Esophagus squamous epithelium (tissue), 5 donors: ENCODE results near the gene HPCAL1. TPM values are rescaled to one million over a fixed set of nuclear protein-coding genes. Genes with fewer than 3 reads are reported as not detected.

Source experiments
- DNase-seq: peaks from one replicate; lab custom pipeline; 2025; lab: John Stamatoyannopoulos, UW
- H3K27ac ChIP-seq, 4 donors: fragments of 200-600 bp; sonication (generic); one replicate each; pipeline ENCODE4 v1.5.1; 2016 to 2019; ENCODE audit warnings: mild to moderate bottlenecking in 1 of 4
- H3K27me3 ChIP-seq, 4 donors: fragments of 200-600 bp; sonication (generic); 1 replicate in 3 of 4; 2 replicates in 1 of 4; pipeline versions ENCODE4 v1.5.1 to v1.6.0; 2017 to 2021; ENCODE audit warnings: antibody characterized with exemption in 1 of 4
- H3K36me3 ChIP-seq, 3 donors: fragments of 200-600 bp; sonication (generic); one replicate each; pipeline ENCODE4 v1.5.1; 2016 to 2019
- H3K4me1 ChIP-seq, 3 donors: fragments of 200-600 bp; sonication (generic); one replicate each; pipeline ENCODE4 v1.5.1; 2017 to 2019
- H3K4me3 ChIP-seq, 4 donors: fragments of 200-600 bp; sonication (generic); 1 replicate in 3 of 4; 2 replicates in 1 of 4; pipeline ENCODE4 v1.5.1; 2016 to 2019; ENCODE audit warnings: mild to moderate bottlenecking in 2 of 4, moderate library complexity in 1 of 4
- H3K9me3 ChIP-seq, 3 donors: fragments of 200-600 bp; sonication (generic); one replicate each; pipeline ENCODE4 v1.5.1; 2016 to 2019
- CTCF ChIP-seq, 6 experiments: fragments of 450-650 bp in 4 of 6; fragments of 200-600 bp in 2 of 6; sonication (generic) in 2 of 6; IDR thresholded peaks; one replicate each; pipeline ENCODE4 v1.5.1; 2016 to 2019; ENCODE audit warnings: antibody characterized with exemption in 6 of 6, mild to moderate bottlenecking in 4 of 6, moderate library complexity in 4 of 6
- POLR2A ChIP-seq, 4 donors: fragments of 450-650 bp; IDR thresholded peaks; one replicate each; pipeline ENCODE4 v1.6.1; 2017; ENCODE audit warnings: antibody characterized with exemption in 4 of 4, mild to moderate bottlenecking in 4 of 4, moderate library complexity in 3 of 4
- WGBS, 2 donors: methylation state at CpG; one replicate each; pipeline ENCODE4 v1.1.5; 2018; 5-methylcytosine and 5-hydroxymethylcytosine counted together
- intact Hi-C: fragments of 100-400 bp; cut with DNase I; formaldehyde crosslinking; loops from one replicate; pipeline ENCODE4 v1.15.0; 2022
- total RNA-seq, 4 donors: library from RNA; depleted of rRNA; stranded (reverse); fragments of >200 nt; gene quantifications; one replicate each; pipeline ENCODE4 v1.1.0, GENCODE V29; 2016
- donor health status: DM: yes; HTN: yes; CAD: no.

HPCAL1 gene
- total RNA-seq, 4 donors from 2014 or later = 13.2 to 26.4 (median 20.5) TPM

DNA sequence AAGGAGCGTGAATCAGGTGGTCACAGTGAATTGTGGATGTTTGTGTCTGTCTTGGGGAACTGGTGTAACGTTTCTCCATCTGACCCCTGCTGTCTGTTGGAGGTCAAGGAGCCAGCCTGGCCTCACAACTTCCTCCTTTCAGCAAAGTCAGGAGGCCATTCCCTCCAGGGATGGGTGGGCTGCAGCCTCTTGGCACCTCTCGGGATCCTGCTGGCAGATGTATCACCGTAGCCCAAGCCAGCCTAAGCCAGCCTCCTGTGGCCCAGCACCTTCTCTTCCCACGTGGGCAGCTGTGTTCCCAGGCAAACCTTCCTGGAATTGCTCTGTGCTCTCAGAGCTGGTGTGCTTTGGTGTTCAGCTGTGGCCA lies 30.5 kb downstream of the HPCAL1 start:
- Histone ChIP-seq H3K4me1 (peaks cover 10 to 40% (median 27%) of the 10 kb centered on the region in 3 donors), H3K27me3 (no peaks in the 10 kb centered on the region), H3K27ac (no peak overlapping the region), H3K36me3 (peaks cover 0 to 14% (median 0%) of the 10 kb centered on the region in 3 donors), H3K4me3 (no peak overlapping the region), H3K9me3 (peaks cover 0 to 6% (median 5%) of the 10 kb centered on the region in 3 donors)
- intact Hi-C loops = no loop called here
- TF ChIP-seq POLR2A (IDR thresholded peaks at IDR 0.05) (no peak), CTCF (IDR thresholded peaks at IDR 0.05) (no peak)
- no peak for DNase-seq
- 65 to 68% methylated on average over 5 of the region's 5 CpGs for WGBS, 2 donors

- 79 to 83% methylated on average over 7 of the region's 7 CpGs for WGBS, 2 donors
- peaks cover 0 to 14% (median 0%) of the 10 kb centered on the region in 3 donors for H3K36me3 ChIP-seq
- TF ChIP-seq POLR2A (IDR thresholded peaks at IDR 0.05) (no peak), CTCF (IDR thresholded peaks at IDR 0.05) (no peak)
These were observed 31.3 kb downstream of the HPCAL1 start for GRCh38 chr2:10333966-10334365.

GRCh38 chr2:10335046-10335840 lies 32.5 kb downstream of the HPCAL1 start:
- intact Hi-C loops = no loop called here
- Histone ChIP-seq H3K9me3 (peaks cover 0 to 6% (median 5%) of the 10 kb centered on the region in 3 donors), H3K27ac (no peak overlapping the region), H3K36me3 (peaks cover 0 to 14% (median 0%) of the 10 kb centered on the region in 3 donors), H3K4me1 (peaks cover 10 to 31% (median 22%) of the 10 kb centered on the region in 3 donors), H3K4me3 (no peak overlapping the region), H3K27me3 (no peaks in the 10 kb centered on the region)
- DNase-seq = no peak
- no peak for TF ChIP-seq CTCF (IDR thresholded peaks at IDR 0.05)
- no peak for TF ChIP-seq POLR2A (IDR thresholded peaks at IDR 0.05)
- 84 to 87% methylated on average over 8 of the region's 9 CpGs for WGBS, 2 donors

More at GRCh38 chr2:10333966-10334365, 31.3 kb downstream of the HPCAL1 start:
- Histone ChIP-seq H3K9me3 (peaks cover 0 to 6% (median 5%) of the 10 kb centered on the region in 3 donors), H3K4me3 (no peak overlapping the region), H3K27ac (no peak overlapping the region), H3K4me1 (peaks cover 10 to 40% (median 27%) of the 10 kb centered on the region in 3 donors), H3K27me3 (no peaks in the 10 kb centered on the region)
- no peak for DNase-seq
- intact Hi-C loops = no loop called here

DNA sequence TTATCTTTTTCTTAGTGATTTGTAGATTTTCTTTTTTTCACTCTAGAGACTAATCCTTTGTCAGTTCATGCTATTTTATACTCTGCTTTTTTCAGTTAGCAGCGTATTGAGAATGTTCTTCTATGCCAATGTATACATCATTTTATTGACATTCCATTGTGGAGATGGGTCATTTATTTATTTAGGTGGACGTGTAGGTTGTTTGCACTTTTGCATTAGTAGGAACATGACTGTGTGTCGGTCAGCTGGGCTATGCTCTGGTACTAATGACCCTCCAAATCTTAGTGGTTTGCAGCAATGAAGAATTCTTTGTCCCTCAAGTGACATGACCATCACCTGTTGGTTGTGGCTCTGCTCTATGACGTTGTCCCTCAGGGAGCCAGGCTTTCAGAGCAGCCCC lies 33.6 kb downstream of the HPCAL1 start:
- Histone ChIP-seq H3K27me3 (no peaks in the 10 kb centered on the region), H3K27ac (no peak overlapping the region), H3K4me3 (no peak overlapping the region), H3K4me1 (peaks cover 3 to 20% (median 11%) of the 10 kb centered on the region in 3 donors), H3K9me3 (peaks cover 0 to 6% (median 5%) of the 10 kb centered on the region in 3 donors), H3K36me3 (peaks cover 0 to 14% (median 0%) of the 10 kb centered on the region in 3 donors)
- no peak for TF ChIP-seq POLR2A (IDR thresholded peaks at IDR 0.05)
- no peak for TF ChIP-seq CTCF (IDR thresholded peaks at IDR 0.05)
- WGBS, 2 donors = 86 to 88% methylated on average over 3 to 4 of the region's 4 CpGs
- DNase-seq = no peak
- intact Hi-C loops = no loop called here
